Panc1 (cell line): ENCODE results near the gene LEPROT.

Source experiments
- CTCF ChIP-seq: fragments of 450-650 bp; IDR thresholded peaks from 2 replicates; pipeline ENCODE4 v1.5.1; 2017; ENCODE audit warnings: mild to moderate bottlenecking
- POLR2AphosphoS5 ChIP-seq: IDR thresholded peaks from 2 replicates; pipeline ENCODE4 v1.6.1; 2012; ENCODE audit warnings: mild to moderate bottlenecking, low read depth, low read length, moderate library complexity
- REST ChIP-seq, 2 experiments: IDR thresholded peaks; 2 replicates each; pipeline ENCODE4 v1.6.1; 2011 to 2012; ENCODE audit warnings: low read depth in 2 of 2, control low read depth in 1 of 2, low read length in 1 of 2, mild to moderate bottlenecking in 1 of 2, moderate library complexity in 1 of 2; ENCODE audit not compliant: insufficient read depth in 1 of 2
- TCF7L2 ChIP-seq: IDR thresholded peaks from 2 replicates; pipeline ENCODE4 v1.6.1; 2011; ENCODE audit warnings: mild to moderate bottlenecking, low read depth, low read length, inconsistent platforms

GRCh38 chr1:65393928-65394327 is 26.5 kb upstream of the LEPROT start:
- no peak for TF ChIP-seq POLR2AphosphoS5
- TF ChIP-seq CTCF: no peak
- TF ChIP-seq REST (IDR thresholded peaks at IDR 0.05; ENCODE audit: insufficient read depth in 1 of 2, low read depth in 2 of 2, low read length in 1 of 2): no peak
- no peak for TF ChIP-seq TCF7L2
